Nephron (organoid): ENCODE data around the gene PRELID3B.

Experiments
- H3K27ac Mint-ChIP-seq, 3 experiments: 2 replicates each; pipeline ENCODE4 v1.8.0; 2020; ENCODE audit warnings: mixed read lengths in 3 of 3, mild to moderate bottlenecking in 2 of 3, moderate library complexity in 1 of 3
- H3K27me3 Mint-ChIP-seq: 2 replicates; pipeline ENCODE4 v1.8.0; 2021; ENCODE audit warnings: low read depth, mild to moderate bottlenecking, moderate library complexity, mixed read lengths
- H3K36me3 Mint-ChIP-seq: 2 replicates; pipeline ENCODE4 v1.8.0; 2020; ENCODE audit warnings: low read depth, mixed read lengths
- H3K4me1 Mint-ChIP-seq: 2 replicates; pipeline ENCODE4 v1.8.0; 2020; ENCODE audit warnings: mixed read lengths
- H3K4me3 Mint-ChIP-seq, 3 experiments: 2 replicates each; pipeline ENCODE4 v1.8.0; 2020; ENCODE audit warnings: mild to moderate bottlenecking in 3 of 3, mixed read lengths in 3 of 3, moderate library complexity in 2 of 3
- H3K9me3 Mint-ChIP-seq: 2 replicates; pipeline ENCODE4 v1.8.0; 2020; ENCODE audit warnings: mixed read lengths
- TF ChIP-seq, protein P1 (sequence below), 3 experiments: fragments of 200-600 bp; sonication (generic); IDR thresholded peaks; one replicate each; pipeline ENCODE4 v1.5.0; 2021; ENCODE audit warnings: antibody characterized with exemption in 3 of 3; ENCODE audit not compliant: unreplicated experiment in 3 of 3

PRELID3B gene

DNA sequence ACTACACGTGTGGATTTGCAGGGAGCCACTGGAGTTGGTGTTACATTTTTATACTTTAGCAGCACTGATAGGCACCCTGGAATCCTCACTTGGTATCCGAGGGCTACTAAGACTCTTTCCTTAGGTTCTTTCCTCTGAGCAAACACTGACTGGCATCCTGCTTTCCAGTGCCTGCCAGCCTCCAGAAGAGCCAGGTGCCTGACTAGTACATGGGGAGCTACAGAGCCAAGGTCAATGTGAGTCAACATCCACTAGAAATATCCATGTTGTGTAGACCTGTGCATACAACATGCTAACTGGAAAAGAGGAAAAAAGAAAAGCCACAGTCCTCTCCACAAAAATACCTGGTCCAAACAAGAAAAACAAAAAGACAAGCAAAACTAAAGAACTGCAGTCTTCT is 17.5 kb downstream of the PRELID3B start:
- Mint-ChIP-seq H3K36me3 (peaks cover 65% of the 10 kb centered on the region), H3K27ac (no peak overlapping the region), H3K4me3 (no peak overlapping the region), H3K27me3 (no peaks in the 10 kb centered on the region), H3K9me3 (no peaks in the 10 kb centered on the region), H3K4me1 (peaks cover 62% of the 10 kb centered on the region)
- TF ChIP-seq, protein P1, sequence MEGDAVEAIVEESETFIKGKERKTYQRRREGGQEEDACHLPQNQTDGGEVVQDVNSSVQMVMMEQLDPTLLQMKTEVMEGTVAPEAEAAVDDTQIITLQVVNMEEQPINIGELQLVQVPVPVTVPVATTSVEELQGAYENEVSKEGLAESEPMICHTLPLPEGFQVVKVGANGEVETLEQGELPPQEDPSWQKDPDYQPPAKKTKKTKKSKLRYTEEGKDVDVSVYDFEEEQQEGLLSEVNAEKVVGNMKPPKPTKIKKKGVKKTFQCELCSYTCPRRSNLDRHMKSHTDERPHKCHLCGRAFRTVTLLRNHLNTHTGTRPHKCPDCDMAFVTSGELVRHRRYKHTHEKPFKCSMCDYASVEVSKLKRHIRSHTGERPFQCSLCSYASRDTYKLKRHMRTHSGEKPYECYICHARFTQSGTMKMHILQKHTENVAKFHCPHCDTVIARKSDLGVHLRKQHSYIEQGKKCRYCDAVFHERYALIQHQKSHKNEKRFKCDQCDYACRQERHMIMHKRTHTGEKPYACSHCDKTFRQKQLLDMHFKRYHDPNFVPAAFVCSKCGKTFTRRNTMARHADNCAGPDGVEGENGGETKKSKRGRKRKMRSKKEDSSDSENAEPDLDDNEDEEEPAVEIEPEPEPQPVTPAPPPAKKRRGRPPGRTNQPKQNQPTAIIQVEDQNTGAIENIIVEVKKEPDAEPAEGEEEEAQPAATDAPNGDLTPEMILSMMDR (IDR thresholded peaks at IDR 0.05; ENCODE audit: unreplicated experiment in 3 of 3): no peak

DNA sequence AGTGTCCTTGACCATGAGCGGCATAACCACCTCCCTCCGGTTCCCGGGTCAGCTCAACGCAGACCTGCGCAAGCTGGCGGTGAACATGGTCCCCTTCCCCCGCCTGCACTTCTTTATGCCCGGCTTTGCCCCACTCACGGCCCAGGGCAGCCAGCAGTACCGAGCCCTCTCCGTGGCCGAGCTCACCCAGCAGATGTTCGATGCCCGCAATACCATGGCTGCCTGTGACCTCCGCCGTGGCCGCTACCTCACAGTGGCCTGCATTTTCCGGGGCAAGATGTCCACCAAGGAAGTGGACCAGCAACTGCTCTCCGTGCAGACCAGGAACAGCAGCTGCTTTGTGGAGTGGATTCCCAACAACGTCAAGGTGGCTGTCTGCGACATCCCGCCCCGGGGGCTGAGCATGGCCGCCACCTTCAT is 18.5 kb downstream of the PRELID3B start:
- no peaks in the 10 kb centered on the region for H3K9me3 Mint-ChIP-seq

DNA sequence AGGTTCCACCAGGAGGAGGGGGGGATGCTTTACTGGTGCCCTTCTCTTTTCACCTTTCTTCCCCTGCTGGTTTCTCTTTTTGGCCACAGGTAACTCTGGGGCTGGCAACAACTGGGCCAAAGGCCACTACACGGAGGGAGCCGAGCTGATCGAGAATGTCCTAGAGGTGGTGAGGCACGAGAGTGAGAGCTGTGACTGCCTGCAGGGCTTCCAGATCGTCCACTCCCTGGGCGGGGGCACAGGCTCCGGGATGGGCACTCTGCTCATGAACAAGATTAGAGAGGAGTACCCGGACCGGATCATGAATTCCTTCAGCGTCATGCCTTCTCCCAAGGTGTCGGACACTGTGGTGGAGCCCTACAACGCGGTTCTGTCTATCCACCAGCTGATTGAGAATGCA is 19.0 kb downstream of the PRELID3B start:
- Mint-ChIP-seq H3K4me1 (peaks cover 49% of the 10 kb centered on the region), H3K9me3 (no peaks in the 10 kb centered on the region), H3K36me3 (peaks cover 53% of the 10 kb centered on the region), H3K27ac (no peak overlapping the region), H3K4me3 (no peak overlapping the region), H3K27me3 (no peaks in the 10 kb centered on the region)
- TF ChIP-seq, protein P1 (IDR thresholded peaks at IDR 0.05; ENCODE audit: unreplicated experiment in 3 of 3): no peak

More for the DNA sequence above, 18.5 kb downstream of the PRELID3B start:
- no peak overlapping the region for H3K4me3 Mint-ChIP-seq
- peaks cover 54% of the 10 kb centered on the region for H3K4me1 Mint-ChIP-seq
- TF ChIP-seq, protein P1 (IDR thresholded peaks at IDR 0.05; ENCODE audit: unreplicated experiment in 3 of 3): no peak
- H3K27me3 Mint-ChIP-seq: no peaks in the 10 kb centered on the region
- H3K27ac Mint-ChIP-seq: no peak overlapping the region
- H3K36me3 Mint-ChIP-seq: peaks cover 58% of the 10 kb centered on the region

DNA sequence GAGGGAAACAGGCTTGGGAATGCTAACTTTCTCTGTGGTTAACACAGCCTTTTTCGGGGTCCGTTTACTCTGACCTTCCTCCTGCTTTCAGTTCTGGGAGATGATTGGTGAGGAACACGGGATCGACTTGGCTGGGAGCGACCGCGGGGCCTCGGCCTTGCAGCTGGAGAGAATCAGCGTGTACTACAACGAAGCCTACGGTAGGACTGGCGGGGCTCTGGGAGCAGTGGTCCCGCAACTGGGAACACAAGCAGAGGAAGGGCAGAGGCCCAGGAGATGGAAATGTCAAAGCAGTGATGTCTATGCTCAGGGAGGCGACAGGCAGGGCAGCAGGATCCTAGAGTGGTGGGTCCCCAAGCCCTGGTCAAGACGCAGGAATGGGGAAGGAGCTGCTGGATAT is 19.8 kb downstream of the PRELID3B start:
- Mint-ChIP-seq H3K36me3 (peaks cover 48% of the 10 kb centered on the region), H3K4me3 (no peak overlapping the region), H3K27me3 (no peaks in the 10 kb centered on the region), H3K27ac (peak overlapping the region in 1 of 3 experiments; percentile 38), H3K4me1 (peaks cover 41% of the 10 kb centered on the region), H3K9me3 (no peaks in the 10 kb centered on the region)
- TF ChIP-seq, protein P1 (IDR thresholded peaks at IDR 0.05; ENCODE audit: unreplicated experiment in 3 of 3): no peak

DNA sequence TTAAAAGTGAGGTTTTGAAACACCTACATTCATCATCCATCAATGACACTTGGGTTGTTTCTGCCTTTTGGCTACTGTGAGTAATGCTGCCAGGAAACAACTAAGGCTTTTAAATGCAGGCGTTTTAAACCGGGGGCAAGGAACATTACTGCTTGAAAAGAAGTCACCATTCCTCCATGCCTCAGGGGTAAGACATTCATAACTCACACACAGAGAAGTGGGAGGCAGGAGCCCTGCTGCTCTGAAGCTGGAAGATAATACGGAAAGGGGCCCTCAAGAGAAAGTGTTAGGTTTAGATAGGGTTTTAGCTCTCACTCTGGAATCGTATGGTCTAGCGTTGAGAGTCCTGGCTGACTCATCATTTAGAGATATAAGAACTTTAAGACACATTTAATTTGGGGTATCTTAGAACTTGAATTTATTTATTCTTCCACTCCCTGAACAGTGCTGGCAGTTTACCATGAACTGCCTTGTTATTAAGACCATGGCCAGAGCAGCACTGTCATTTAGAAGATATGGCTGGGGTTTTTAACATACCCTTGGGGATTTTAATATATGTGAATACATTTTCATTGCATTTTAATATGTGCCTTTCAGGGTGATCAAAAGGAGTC is 21.5 kb downstream of the PRELID3B start:
- Mint-ChIP-seq H3K4me1 (peaks cover 27% of the 10 kb centered on the region), H3K9me3 (no peaks in the 10 kb centered on the region), H3K27ac (peak overlapping the region; percentile 65 to 79 (median 68)), H3K36me3 (peaks cover 32% of the 10 kb centered on the region), H3K4me3 (no peak overlapping the region), H3K27me3 (peaks cover 8% of the 10 kb centered on the region)
- TF ChIP-seq, protein P1 (IDR thresholded peaks at IDR 0.05; ENCODE audit: unreplicated experiment in 3 of 3): no peak

DNA sequence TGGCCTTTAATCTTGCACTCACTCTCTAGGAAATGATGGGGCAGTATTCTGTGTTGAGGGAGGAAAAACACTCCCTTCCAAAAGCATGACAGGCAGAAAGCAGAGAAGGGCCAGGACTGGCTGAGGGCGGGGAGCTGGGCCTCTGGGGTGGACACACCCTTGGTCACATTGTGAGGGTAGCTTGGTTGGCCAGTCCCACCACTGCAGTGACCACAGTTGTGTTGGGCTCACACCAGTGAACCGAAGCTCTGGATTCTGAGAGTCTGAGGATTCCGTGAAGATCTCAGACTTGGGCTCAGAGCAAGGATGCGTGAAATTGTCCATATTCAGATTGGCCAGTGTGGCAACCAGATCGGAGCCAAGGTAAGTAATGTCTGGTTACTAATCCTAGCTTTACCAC is 23.4 kb downstream of the PRELID3B start, which contains the start of gene TUBB1:
Gene TUBB1, plus strand, starts transcription at position 213 of the 400 bp plus-strand sequence. Its CDS starts 94 bp downstream, at position 307.
- Mint-ChIP-seq H3K4me1 (peaks cover 21% of the 10 kb centered on the region), H3K27me3 (peaks cover 8% of the 10 kb centered on the region)

More for the DNA sequence above, 23.4 kb downstream of the PRELID3B start, which contains the start of gene TUBB1:
- Mint-ChIP-seq H3K36me3 (peaks cover 19% of the 10 kb centered on the region), H3K9me3 (no peaks in the 10 kb centered on the region), H3K27ac (no peak within 1 kb of the TSS), H3K4me3 (no peak within 1 kb of the TSS)
- TF ChIP-seq, protein P1 (IDR thresholded peaks at IDR 0.05; ENCODE audit: unreplicated experiment in 3 of 3): no peak
